ENCODE results near the gene NUDT9.

- TF ChIP-seq CTCF (IDR thresholded peaks at IDR 0.05) (no peak), POLR2A (IDR thresholded peaks at IDR 0.05) (no peak)
Measured at GRCh38 chr4:87491436-87491835, 69.1 kb downstream of the NUDT9 start.

Measured in esophagus squamous epithelium (tissue), 4 donors.